DMS53 (cell line): ENCODE measurements around the gene RHOT2.

ENCODE experiments used
- DNase-seq: peaks from one replicate; lab custom pipeline; 2025; lab: John Stamatoyannopoulos, UW

RHOT2 gene

DNA sequence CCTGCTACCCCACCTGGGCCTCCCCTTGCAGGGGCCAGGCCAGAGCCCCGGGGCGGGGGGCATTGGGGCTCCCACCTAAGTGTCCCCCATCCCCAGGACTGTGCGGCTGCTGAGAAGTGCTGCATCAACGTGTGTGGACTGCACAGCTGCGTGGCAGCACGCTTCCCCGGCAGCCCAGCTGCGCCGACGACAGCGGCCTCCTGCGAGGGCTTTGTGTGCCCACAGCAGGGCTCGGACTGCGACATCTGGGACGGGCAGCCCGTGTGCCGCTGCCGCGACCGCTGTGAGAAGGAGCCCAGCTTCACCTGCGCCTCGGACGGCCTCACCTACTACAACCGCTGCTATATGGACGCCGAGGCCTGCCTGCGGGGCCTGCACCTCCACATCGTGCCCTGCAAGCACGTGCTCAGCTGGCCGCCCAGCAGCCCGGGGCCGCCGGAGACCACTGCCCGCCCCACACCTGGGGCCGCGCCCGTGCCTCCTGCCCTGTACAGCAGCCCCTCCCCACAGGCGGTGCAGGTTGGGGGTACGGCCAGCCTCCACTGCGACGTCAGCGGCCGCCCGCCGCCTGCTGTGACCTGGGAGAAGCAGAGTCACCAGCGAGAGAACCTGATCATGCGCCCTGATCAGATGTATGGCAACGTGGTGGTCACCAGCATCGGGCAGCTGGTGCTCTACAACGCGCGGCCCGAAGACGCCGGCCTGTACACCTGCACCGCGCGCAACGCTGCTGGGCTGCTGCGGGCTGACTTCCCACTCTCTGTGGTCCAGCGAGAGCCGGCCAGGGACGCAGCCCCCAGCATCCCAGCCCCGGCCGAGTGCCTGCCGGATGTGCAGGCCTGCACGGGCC lies 35.2 kb upstream of the RHOT2 start:
- no peak for DNase-seq

GRCh38 chr16:633336-634050 lies 34.4 kb upstream of the RHOT2 start:
- no peak for DNase-seq

DNA sequence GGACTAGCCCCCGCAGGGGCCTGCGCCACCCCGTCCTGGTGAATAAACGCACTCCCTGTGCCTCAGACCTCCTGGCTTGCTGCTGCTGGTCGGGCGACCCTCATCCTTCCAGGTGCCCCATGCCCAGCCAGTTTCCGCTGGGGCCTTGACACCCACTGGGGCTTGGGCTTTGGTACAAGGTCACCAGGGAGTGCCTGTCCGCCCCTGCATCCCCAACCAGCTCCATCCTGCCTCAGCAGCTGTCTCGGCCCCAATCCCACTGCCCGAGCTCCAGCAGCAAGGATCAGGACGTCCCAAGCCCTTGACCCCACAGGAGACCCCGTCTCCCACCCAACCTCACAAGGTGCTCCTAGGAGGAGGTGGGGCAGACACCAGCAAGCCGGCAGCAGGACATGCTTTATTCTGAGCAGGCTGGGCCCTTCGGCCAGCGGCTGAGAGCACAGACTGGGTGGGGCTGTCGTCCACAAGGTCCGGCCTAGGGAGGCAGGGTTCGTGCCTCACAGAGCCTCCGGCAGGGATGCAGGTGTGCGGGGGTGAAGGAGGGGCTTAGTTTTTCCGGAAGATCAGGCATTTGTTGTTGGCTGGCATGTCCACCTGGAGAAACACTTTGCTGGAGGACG lies 33.8 kb upstream of the RHOT2 start:
- DNase-seq, result no peak

DNA sequence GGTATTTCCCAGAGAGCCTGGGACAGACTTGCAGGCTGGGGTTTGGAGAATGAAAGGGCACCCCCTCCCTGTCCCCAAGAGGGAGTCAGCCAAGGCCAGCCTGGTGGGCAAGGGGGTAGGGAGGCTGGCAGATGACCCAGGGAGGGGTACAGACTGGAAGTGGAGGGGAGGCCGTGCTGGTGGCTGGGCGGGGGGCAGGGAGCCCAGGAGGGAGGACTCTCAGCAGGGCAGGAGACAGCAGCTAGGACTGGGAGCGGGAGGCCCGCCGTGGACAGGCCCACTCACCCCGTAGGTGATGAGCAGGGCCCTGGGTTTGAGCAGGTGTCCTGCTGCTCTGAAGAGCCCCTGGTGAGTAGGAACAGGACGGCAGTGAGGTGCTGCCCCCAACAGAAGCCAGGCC lies 32.9 kb upstream of the RHOT2 start:
- no peak for DNase-seq

DNA sequence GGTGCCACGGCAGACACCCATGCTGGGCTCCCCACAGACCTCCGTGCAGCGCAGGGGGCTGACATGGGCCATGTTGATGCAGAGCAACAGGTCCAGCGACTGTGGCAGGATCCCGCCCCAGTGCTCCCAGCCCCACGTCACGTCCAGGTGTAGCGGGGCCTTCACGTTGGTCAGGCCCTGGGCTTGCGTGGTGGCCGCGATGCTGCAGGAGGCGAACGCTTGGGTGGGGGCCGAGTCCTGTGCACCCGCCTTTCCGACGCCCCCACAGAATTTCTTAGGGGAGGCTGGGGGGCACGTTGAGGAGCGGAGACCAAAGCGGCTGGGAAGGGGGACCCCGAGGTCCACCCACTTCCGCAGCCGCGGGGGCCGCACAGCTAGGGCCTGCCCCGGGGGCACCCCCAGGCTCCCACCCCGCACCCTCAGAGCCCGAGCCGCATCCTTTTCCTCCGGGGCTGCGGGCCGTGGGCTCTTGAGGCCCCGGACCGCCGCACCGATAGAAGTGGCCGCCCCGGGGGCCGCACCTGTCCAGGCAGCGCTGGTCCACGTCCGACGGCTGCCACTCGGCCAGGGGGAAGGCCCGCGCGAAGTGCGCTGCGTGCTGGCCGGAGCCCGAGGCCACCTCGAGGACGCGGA lies 32.2 kb upstream of the RHOT2 start:
- peak; percentile 64 for DNase-seq

DNA sequence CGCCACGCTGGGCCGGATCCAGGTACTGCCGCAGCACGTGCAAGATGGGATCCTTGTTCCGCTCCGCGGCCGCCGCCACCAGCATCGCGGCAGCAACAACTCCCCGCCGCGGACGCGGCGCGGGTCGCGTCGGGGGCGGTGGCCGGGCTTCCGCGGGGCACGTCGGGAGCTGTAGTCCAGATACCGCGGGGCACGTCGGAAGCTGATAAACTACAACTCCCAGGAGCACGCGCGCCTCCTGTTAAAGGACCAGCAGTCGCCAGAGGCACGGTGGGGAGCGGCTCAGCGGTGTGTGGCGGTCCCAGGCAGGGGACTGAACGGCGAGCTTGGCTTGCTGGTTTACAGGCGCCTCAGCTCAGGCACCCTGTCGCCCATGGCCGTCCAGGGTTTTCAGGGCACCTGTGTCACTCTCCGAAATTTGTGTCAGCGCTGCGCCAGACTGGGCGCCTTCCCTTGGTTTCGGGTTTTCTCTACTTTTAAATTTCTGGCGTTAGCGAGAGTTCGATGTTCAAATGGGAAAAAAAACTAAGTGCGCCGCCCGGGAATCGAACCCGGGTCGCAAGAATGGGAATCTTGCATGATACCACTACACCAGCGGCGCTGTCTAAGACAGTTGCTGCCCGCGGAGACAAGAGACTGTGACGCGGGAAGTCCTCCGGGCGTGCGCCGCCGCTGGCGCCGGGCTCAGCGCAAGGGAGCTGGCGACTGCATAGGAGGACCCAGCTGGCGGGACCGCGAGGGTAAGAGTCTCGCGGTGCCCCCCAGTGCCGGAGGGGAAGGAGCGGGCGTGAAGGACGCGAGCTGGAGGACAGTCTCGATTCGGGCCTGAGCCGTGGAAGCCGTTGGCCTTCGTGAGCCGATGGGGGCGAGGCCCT lies 31.5 kb upstream of the RHOT2 start, which contains the start of gene METTL26:
Gene METTL26, minus strand, starts transcription at position 100 of the 875 bp plus-strand sequence. Its CDS starts 15 bp downstream, at position 85.
- DNase-seq, result peak; percentile 97

- peak; percentile 73 for DNase-seq
Measured at GRCh38 chr16:637081-638018, 30.6 kb upstream of the RHOT2 start.

DNA sequence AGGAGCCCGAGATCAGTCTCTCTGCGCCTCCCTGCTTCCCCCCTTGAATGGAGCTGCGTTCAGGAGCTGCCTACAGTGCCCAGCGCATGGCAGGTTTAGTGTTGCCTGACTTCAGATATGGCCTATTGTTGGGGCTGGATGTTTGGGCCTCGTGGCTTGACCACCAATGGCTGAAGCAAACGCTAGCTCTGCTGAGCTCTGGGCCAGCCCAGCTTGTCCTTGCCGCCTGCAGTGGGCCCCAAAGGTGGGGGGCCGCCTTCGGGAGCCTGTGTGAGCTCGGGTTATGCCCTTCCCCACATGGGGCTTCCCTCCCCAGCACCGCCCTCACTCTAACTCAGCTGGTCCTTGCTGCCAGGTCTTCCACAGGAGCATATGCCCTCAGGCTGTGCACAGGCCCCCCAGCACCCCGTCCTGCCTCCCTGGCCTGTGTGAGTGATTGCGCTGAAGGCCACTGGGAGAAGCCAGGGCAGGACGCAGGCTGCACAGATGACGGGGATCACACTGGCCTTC lies 29.8 kb upstream of the RHOT2 start:
- DNase-seq, result no peak

DNA sequence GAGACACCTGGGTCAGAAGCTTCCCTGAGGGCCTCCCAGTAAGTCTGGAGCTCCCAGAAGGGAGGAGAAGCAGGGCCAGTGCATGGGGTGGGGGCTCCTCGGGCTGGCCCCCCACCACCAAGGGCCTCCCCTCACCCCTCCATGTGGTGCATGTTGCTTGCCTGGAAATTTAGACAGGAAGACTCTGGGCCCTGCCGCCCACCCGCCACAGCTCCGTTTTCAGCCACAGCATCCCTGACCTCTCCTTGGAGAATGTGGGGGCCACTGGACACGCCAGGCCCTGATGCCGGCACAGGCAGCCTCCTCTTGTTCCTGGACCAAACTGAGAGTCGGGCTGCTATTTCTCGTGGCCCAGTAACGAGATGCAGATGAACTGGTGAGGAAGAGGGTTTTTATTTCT lies 29.1 kb upstream of the RHOT2 start:
- DNase-seq, result no peak

DNA sequence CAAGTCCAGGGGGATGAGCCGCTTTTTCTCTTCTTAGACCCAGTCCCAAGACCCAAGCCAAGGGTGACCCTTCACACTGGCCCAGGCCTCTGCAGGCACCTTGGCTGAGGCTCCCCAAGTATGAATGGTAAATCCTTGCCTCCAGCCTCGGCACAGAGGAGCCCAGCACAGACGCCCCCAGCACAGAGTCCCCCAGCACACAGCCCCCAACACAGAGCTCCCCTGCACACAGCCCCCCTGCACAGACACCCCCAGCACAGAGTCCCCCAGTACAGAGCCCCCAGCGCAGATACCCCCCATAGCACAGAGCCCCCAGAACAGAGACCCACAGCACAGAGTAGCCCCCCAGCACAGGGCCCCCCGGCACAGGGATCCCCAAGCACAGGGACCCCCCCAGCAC lies 27.3 kb upstream of the RHOT2 start:
- no peak for DNase-seq

GRCh38 chr16:641326-642188 lies 26.4 kb upstream of the RHOT2 start, which contains the start of gene MCRIP2:
Gene MCRIP2, plus strand, starts transcription at chr16:641828. Its CDS starts 164 bp downstream, at chr16:641992.
- peak; percentile 90 for DNase-seq

GRCh38 chr16:642189-643049 lies 25.5 kb upstream of the RHOT2 start:
- peak; percentile 82 for DNase-seq

DNA sequence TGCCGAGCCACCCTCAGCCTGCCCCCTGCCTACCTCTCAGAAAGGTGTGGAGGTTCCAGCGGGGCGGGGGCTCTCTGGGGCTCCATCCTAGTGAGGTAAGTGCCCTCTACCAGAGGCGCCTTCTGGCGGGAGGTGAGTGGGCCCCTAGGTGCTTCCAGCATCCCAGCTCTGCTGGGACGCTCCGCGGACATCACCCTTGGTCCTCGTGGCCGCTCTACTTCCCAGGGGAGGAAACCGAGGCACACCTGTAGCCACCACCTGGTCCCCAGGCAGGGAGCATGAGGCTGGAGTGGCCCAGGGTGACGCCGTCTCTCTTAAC lies 24.9 kb upstream of the RHOT2 start:
- no peak for DNase-seq

GRCh38 chr16:644556-644955 lies 23.4 kb upstream of the RHOT2 start:
- DNase-seq, result no peak

GRCh38 chr16:645852-646678 lies 21.9 kb upstream of the RHOT2 start:
- no peak for DNase-seq

- DNase-seq, result no peak
Measured at GRCh38 chr16:646679-647172, 21.2 kb upstream of the RHOT2 start.
